ENCODE data around the gene MESP2.
A peak's percentile ranks its signal among the peaks of the same experiment; 100 is the strongest.

MESP2 gene

GRCh38 chr15:89756897-89757296, 19.2 kb upstream of the MESP2 start:
- no peak for DNase-seq

GRCh38 chr15:89758283-89758682, 17.8 kb upstream of the MESP2 start:
- DNase-seq: no peak

- no peak for DNase-seq
These were observed 17.2 kb upstream of the MESP2 start for GRCh38 chr15:89758981-89759380.

- no peak for DNase-seq
These were observed 16.3 kb upstream of the MESP2 start for GRCh38 chr15:89759835-89760234.

- peak; percentile 23 for DNase-seq
These were observed 15.7 kb upstream of the MESP2 start for GRCh38 chr15:89760303-89761008.

GRCh38 chr15:89761009-89761831, 14.9 kb upstream of the MESP2 start:
- DNase-seq: no peak

- DNase-seq: no peak
These were observed 14.2 kb upstream of the MESP2 start for GRCh38 chr15:89761929-89762328.

GRCh38 chr15:89765694-89766093, 10.4 kb upstream of the MESP2 start:
- no peak for DNase-seq

- no peak for DNase-seq
These were observed 9.5 kb upstream of the MESP2 start for GRCh38 chr15:89766357-89767311.

GRCh38 chr15:89767411-89767915, 8.7 kb upstream of the MESP2 start:
- no peak for DNase-seq

- no peak for DNase-seq
These were observed 8.0 kb upstream of the MESP2 start for GRCh38 chr15:89768071-89768500.

- no peak for DNase-seq
These were observed 6.8 kb upstream of the MESP2 start for GRCh38 chr15:89769366-89769765.

- no peak for DNase-seq
These were observed 6.1 kb upstream of the MESP2 start for GRCh38 chr15:89770041-89770440.

- no peak for DNase-seq
These were observed 3.1 kb upstream of the MESP2 start for GRCh38 chr15:89772932-89773583.

GRCh38 chr15:89774492-89774891, 1.6 kb upstream of the MESP2 start:
- no peak for DNase-seq

GRCh38 chr15:89775815-89776214, 317 bp upstream of the MESP2 start:
- DNase-seq: no peak

- no peak for DNase-seq
These were observed 1.1 kb downstream of the MESP2 start for GRCh38 chr15:89777073-89777751.

- DNase-seq: no peak
These were observed 1.7 kb downstream of the MESP2 start for GRCh38 chr15:89777782-89778380.

- no peak for DNase-seq
These were observed 2.7 kb downstream of the MESP2 start for GRCh38 chr15:89778861-89779260.

GRCh38 chr15:89780601-89781000, 4.5 kb downstream of the MESP2 start:
- DNase-seq: no peak

GRCh38 chr15:89781055-89781454, 4.9 kb downstream of the MESP2 start:
- no peak for DNase-seq

Data from activated gamma-delta T cell (primary cell).